ENCODE results near the gene GPR83. TPM values are rescaled to one million over a fixed set of nuclear protein-coding genes. Genes with fewer than 3 reads are reported as not detected.
"Not testable (repeated sequence)": the region's sequence is repeated elsewhere in the genome, so short reads cannot be mapped to it uniquely, and the experiment has no call there.

Gene GPR83
- polyA plus RNA-seq, 1 donor from 2014 or later: 0.20 TPM

DNA sequence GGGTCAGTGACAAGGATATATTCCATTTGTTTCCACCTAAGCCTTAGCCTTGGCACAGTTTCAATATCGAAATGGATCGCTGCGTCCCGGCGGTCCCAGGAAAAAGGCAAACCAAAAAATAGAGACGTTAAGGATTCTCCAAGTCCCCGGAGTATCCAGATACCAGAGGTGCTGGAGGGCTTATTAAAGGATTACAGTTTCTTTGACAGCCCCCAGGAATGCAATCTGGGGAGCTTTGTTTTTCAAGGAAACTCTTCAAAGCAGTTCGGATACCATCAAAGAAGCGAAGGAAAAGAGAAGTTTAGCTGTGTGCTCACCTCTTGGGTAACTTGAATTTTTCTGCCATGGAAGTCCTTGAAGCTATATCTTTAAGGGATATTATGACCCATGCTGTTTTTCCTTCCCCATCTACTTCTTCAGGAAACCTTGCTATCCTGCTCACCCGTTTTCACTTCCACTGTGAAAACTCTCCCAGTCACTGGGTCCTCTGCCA lies 600 bp upstream of the GPR83 start:
- Mint-ChIP-seq H3K27ac (no peak overlapping the region), H3K9me3 (peaks cover 0 to 4% (median 1%) of the 10 kb centered on the region in 3 donors), H3K4me3 (no peak overlapping the region), H3K36me3 (peaks cover 2% of the 10 kb centered on the region), H3K27me3 (peaks cover 31% of the 10 kb centered on the region), H3K4me1 (peaks cover 0 to 7% (median 4%) of the 10 kb centered on the region in 3 donors)

DNA sequence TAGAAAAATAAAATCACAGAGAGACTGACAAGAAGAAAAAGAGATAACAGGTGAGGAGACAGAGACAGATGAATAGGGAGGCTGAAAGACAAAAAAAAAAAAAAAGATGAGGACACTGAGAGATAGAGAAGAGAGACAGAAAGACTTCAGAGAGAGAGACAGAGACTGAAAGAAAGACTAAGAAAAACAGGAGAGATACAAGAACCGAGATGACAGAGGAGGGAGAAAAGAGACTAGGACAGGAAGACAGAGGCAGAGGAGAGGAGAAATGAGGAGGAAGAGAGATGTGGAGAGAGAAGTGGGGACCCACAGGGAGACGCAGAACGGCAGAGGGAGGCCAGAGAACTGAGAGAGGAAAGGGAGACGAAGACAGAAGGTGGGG lies 771 bp downstream of the GPR83 start:
- H3K4me1 Mint-ChIP-seq: peaks cover 0 to 7% (median 4%) of the 10 kb centered on the region in 3 donors
- peaks cover 31% of the 10 kb centered on the region for H3K27me3 Mint-ChIP-seq
- H3K36me3 Mint-ChIP-seq: peaks cover 2% of the 10 kb centered on the region
- H3K4me3 Mint-ChIP-seq: no peak overlapping the region
- H3K9me3 Mint-ChIP-seq: peaks cover 0 to 4% (median 0%) of the 10 kb centered on the region in 3 donors
- no peak overlapping the region for H3K27ac Mint-ChIP-seq

DNA sequence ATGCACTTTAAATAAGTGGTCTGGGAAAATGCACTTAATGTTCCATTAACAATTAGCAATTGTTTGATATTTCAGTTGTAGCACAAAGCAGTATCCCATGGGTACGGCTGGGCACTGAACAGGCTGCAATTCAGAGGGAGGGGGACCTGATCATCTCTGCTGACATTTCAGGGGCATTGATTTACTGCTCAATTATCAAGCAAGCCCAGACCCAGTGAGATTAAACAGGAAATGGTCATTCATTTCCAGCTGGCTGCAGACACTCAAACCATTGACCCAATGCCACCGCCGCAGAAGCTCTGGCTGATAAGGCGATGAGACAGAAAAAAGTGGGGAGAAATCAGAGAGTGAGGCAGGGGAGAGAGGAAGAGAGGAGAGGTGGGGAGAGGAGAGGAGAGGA lies 1.2 kb downstream of the GPR83 start:
- Mint-ChIP-seq H3K36me3 (peaks cover 2% of the 10 kb centered on the region), H3K27me3 (peaks cover 31% of the 10 kb centered on the region), H3K4me1 (peaks cover 0 to 7% (median 4%) of the 10 kb centered on the region in 3 donors), H3K27ac (no peak overlapping the region), H3K4me3 (no peak overlapping the region), H3K9me3 (peaks cover 0 to 4% (median 0%) of the 10 kb centered on the region in 3 donors)

DNA sequence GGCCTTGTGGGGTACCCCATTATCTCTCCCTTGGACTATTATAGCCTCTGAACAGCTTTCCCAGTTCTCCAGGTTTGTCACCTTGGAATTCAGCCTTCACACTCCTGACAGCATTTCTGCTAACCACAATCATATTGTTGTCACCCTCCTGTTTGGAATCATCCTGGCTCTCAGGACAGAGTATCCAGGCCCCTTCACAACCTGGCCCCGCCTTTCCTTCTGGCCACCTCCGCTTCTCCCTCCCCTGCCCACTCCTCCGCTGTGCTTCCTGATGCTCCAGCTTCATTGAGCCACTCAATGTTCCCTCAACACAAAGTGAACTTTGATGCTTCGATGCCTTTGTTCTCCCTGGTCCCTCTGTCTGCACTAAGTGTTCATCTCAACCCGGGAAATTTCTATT lies 3.1 kb downstream of the GPR83 start:
- Mint-ChIP-seq H3K36me3 (peaks cover 2% of the 10 kb centered on the region), H3K4me1 (peaks cover 0 to 7% (median 4%) of the 10 kb centered on the region in 3 donors), H3K27ac (peak overlapping the region in 1 of 3 donors; percentile 6), H3K9me3 (peaks cover 0 to 4% (median 0%) of the 10 kb centered on the region in 3 donors), H3K4me3 (no peak overlapping the region), H3K27me3 (peaks cover 31% of the 10 kb centered on the region)

DNA sequence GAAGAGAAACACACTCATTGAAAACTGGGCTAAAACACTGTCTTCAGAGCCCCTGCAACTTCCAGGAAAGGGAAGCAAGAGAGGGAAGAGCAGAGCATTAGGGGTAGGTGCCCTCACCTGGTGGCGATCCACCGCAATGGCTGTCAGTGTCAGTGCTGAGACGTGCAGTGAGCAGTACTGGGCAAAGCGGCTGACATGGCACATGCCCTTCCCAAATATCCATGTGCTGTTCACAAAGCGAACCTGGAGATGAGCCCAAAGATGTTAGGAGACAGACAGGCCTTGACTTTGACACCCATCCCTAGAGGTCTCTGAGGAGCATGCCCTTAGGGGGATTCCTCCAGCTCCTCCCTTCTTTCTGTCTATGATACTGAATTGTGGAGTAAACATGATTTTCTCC lies 4.9 kb downstream of the GPR83 start:
- H3K36me3 Mint-ChIP-seq: peaks cover 6% of the 10 kb centered on the region
- H3K27me3 Mint-ChIP-seq: peaks cover 23% of the 10 kb centered on the region
- H3K4me1 Mint-ChIP-seq: peaks cover 0 to 7% (median 4%) of the 10 kb centered on the region in 3 donors
- no peak overlapping the region for H3K27ac Mint-ChIP-seq
- peaks cover 0 to 5% (median 4%) of the 10 kb centered on the region in 3 donors for H3K9me3 Mint-ChIP-seq
- no peak overlapping the region for H3K4me3 Mint-ChIP-seq

DNA sequence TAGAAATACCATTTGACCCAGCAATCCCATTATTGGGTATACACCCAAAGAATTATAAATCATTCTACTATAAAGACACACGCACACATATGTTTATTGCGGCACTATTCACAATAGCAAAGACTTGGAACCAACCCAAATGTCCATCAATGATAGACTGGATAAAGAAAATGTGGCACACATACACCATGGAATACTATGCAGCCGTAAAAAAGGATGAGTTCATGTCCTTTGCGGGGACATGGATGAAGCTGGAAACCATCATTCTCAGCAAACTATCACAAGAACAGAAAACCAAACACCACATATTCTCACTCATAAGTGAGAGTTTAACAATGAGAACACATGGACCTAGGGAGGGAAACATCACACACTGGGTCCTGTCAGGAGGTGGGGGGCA lies 9.3 kb downstream of the GPR83 start:
- not testable (repeated sequence) for H3K27ac Mint-ChIP-seq, H3K36me3 Mint-ChIP-seq, H3K9me3 Mint-ChIP-seq, H3K27me3 Mint-ChIP-seq, H3K4me3 Mint-ChIP-seq, H3K4me1 Mint-ChIP-seq

DNA sequence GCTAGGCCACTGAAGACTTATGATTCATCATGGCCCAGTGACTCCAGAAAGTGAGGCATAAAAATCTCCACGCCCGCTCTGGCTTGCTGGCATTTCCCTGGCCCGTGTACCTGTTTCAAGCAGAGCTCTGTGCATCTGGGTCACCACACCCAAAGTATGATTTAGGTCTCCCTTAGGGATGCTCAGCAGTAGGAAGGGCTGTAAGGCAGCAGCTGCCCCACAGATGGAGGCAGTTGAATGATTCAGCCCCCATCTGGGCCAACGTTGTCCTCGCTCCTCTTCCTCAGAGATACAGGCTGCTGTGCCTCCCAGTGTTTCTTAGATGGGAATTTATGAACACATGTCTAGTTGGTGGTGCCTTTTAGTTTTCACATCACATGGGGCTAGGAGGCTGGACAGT lies 21.6 kb downstream of the GPR83 start:
- Mint-ChIP-seq H3K4me1 (peaks cover 0 to 2% (median 0%) of the 10 kb centered on the region in 3 donors), H3K9me3 (peaks cover 0 to 2% (median 0%) of the 10 kb centered on the region in 3 donors), H3K4me3 (no peak overlapping the region), H3K27ac (peak overlapping the region in 1 of 3 donors; percentile 20), H3K36me3 (no peaks in the 10 kb centered on the region), H3K27me3 (peaks cover 7% of the 10 kb centered on the region)

DNA sequence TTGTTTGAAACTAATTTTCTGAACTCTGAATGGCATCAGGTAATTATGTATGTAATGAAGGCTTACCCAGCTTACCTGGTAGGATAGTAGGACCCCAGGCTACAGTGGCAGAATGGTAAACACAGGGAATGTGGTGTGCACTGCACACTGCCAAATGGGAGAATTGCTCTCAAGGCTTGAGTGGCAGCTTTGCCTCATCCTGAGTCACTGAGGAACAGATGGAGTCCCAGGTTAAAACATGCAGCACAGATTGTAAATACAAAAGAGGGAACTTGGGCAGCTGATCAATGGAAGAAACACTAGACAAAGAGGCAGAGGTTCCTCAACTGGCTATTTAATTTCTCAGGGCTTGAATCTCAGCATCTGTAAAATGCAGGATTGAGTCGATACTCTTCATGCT lies 24.4 kb downstream of the GPR83 start:
- Mint-ChIP-seq H3K9me3 (peaks cover 0 to 1% (median 0%) of the 10 kb centered on the region in 3 donors), H3K27ac (no peak overlapping the region), H3K36me3 (no peaks in the 10 kb centered on the region), H3K4me1 (no peaks in the 10 kb centered on the region), H3K27me3 (peaks cover 1% of the 10 kb centered on the region), H3K4me3 (no peak overlapping the region)

GRCh38 chr11:94370576-94370975 lies 30.6 kb downstream of the GPR83 start:
- H3K27me3 Mint-ChIP-seq, H3K36me3 Mint-ChIP-seq, H3K4me3 Mint-ChIP-seq, H3K27ac Mint-ChIP-seq, H3K4me1 Mint-ChIP-seq, H3K9me3 Mint-ChIP-seq: not testable (repeated sequence)

GRCh38 chr11:94350850-94351563 lies 50.2 kb downstream of the GPR83 start:
- H3K9me3 Mint-ChIP-seq, H3K27me3 Mint-ChIP-seq, H3K4me1 Mint-ChIP-seq, H3K27ac Mint-ChIP-seq, H3K36me3 Mint-ChIP-seq: not testable (repeated sequence)
- peak overlapping the region in 1 of 4 donors; percentile 15 for H3K4me3 Mint-ChIP-seq

DNA sequence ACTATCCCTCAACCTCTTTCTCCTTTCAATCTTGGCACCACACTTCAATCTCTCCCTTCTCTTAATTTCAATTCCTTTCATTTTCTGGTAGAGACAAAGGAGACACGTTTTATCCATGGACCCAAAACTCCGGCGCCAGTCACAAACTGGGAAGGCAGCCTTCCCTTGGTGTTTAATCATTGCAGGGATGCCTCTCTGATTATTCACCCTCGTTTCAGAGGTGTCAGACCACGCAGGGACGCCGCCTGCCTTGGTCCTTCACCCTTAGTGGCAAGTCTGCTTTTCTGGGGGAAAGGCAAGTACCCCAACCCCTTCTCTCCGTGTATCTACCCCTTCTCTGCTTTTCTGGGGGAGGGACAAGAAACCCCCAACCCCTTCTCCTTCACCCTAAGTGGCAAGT lies 54.9 kb downstream of the GPR83 start:
- H3K36me3 Mint-ChIP-seq, H3K27me3 Mint-ChIP-seq, H3K4me1 Mint-ChIP-seq, H3K27ac Mint-ChIP-seq, H3K9me3 Mint-ChIP-seq, H3K4me3 Mint-ChIP-seq: not testable (repeated sequence)

GRCh38 chr11:94343495-94343894 lies 57.7 kb downstream of the GPR83 start:
- Mint-ChIP-seq H3K4me1 (no peaks in the 10 kb centered on the region), H3K9me3 (no peaks in the 10 kb centered on the region), H3K4me3 (no peak overlapping the region), H3K27me3 (no peaks in the 10 kb centered on the region), H3K27ac (no peak overlapping the region), H3K36me3 (no peaks in the 10 kb centered on the region)

DNA sequence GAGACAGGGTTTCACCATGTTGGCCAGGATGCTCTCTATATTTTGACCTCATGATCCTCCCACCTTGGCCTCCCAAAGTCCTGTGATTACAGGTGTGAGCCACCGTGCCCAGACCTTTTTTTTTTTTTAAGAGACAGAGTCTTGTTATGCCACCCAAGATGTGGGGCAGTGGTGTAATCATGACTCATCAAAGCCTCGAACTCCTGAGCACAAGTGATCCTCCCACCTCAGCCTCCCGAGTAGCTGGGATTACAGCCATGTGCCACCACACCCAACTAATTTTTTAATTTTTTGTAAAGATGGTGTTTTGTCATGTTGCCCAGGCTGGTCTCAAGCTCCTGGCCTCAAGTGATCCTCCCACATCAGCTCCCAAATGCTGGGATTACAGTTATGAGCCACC lies 59.0 kb downstream of the GPR83 start:
- H3K9me3 Mint-ChIP-seq: no peaks in the 10 kb centered on the region
- no peaks in the 10 kb centered on the region for H3K27me3 Mint-ChIP-seq
- H3K4me3 Mint-ChIP-seq: no peak overlapping the region
- H3K27ac Mint-ChIP-seq: no peak overlapping the region
- H3K36me3 Mint-ChIP-seq: no peaks in the 10 kb centered on the region
- no peaks in the 10 kb centered on the region for H3K4me1 Mint-ChIP-seq

GRCh38 chr11:94338651-94339050 lies 62.6 kb downstream of the GPR83 start:
- Mint-ChIP-seq H3K4me1 (no peaks in the 10 kb centered on the region), H3K9me3 (peaks cover 0 to 2% (median 0%) of the 10 kb centered on the region in 3 donors)

DNA sequence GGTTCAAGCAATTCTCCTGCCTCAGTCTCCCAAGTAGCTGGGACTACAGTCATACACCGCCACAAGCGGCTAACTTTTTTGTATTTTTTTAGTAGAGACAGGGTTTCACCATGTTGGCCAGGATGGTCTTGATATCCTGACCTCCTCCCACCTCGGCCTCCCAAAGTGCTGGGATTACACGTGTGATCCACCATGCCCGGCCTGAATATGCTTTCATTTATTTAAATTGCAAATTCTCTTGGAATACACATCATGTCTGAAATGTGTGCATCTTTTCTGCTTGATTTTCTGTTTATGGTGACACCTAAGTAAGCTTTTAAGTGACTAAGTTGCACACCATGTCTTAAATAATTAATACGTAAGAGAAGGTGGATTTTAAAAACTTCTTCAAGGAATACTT lies 65.2 kb downstream of the GPR83 start:
- Mint-ChIP-seq H3K36me3 (peaks cover 2% of the 10 kb centered on the region), H3K4me3 (no peak overlapping the region)

More at GRCh38 chr11:94338651-94339050, 62.6 kb downstream of the GPR83 start:
- peaks cover 2% of the 10 kb centered on the region for H3K36me3 Mint-ChIP-seq
- H3K4me3 Mint-ChIP-seq: no peak overlapping the region
- no peak overlapping the region for H3K27ac Mint-ChIP-seq
- no peaks in the 10 kb centered on the region for H3K27me3 Mint-ChIP-seq

GRCh38 chr11:94332814-94333213 lies 68.4 kb downstream of the GPR83 start:
- no peaks in the 10 kb centered on the region for H3K4me1 Mint-ChIP-seq
- peaks cover 0 to 4% (median 2%) of the 10 kb centered on the region in 3 donors for H3K9me3 Mint-ChIP-seq
- H3K4me3 Mint-ChIP-seq: no peak overlapping the region
- peaks cover 4% of the 10 kb centered on the region for H3K27me3 Mint-ChIP-seq
- no peak overlapping the region for H3K27ac Mint-ChIP-seq
- peaks cover 2% of the 10 kb centered on the region for H3K36me3 Mint-ChIP-seq

More for the DNA sequence above, 65.2 kb downstream of the GPR83 start:
- no peaks in the 10 kb centered on the region for H3K4me1 Mint-ChIP-seq
- H3K27ac Mint-ChIP-seq: no peak overlapping the region
- H3K27me3 Mint-ChIP-seq: peaks cover 3% of the 10 kb centered on the region
- H3K9me3 Mint-ChIP-seq: peaks cover 0 to 2% (median 0%) of the 10 kb centered on the region in 3 donors
